Sigmoid colon (tissue), 7 donors: ENCODE results near the gene NRG3. TPM values are rescaled to one million over a fixed set of nuclear protein-coding genes. Genes with fewer than 3 reads are reported as not detected.
"Not testable (repeated sequence)": the region's sequence is repeated elsewhere in the genome, so short reads cannot be mapped to it uniquely, and the experiment has no call there.

Experiments used
- DNase-seq: peaks from one replicate; pipeline ENCODE4 v3.0.0-alpha.2; 2019
- H3K27ac ChIP-seq, 4 donors: fragments of 200-600 bp; sonication (generic); one replicate each; pipeline ENCODE4 v1.5.1; 2016 to 2019; ENCODE audit warnings: mild to moderate bottlenecking in 1 of 4
- H3K27me3 ChIP-seq, 3 donors: fragments of 200-600 bp; sonication (generic); one replicate each; pipeline ENCODE4 v1.5.1; 2019; ENCODE audit warnings: mild to moderate bottlenecking in 1 of 3
- H3K36me3 ChIP-seq, 4 donors: fragments of 200-600 bp; sonication (generic); one replicate each; pipeline ENCODE4 v1.5.1; 2016 to 2019
- H3K4me1 ChIP-seq, 4 donors: fragments of 200-600 bp; sonication (generic); one replicate each; pipeline ENCODE4 v1.5.1; 2017 to 2019
- H3K4me3 ChIP-seq, 4 donors: fragments of 200-600 bp; sonication (generic); one replicate each; pipeline ENCODE4 v1.5.1; 2017 to 2019; ENCODE audit warnings: mild to moderate bottlenecking in 2 of 4, moderate library complexity in 1 of 4
- H3K9me3 ChIP-seq, 4 donors: fragments of 200-600 bp in 3 of 4; sonication (generic) in 3 of 4; one replicate each; pipeline versions ENCODE4 v1.5.1 to v1.6.1; 2013 to 2019
- CTCF ChIP-seq, 4 experiments: fragments of 450-650 bp in 3 of 4; fragments of 200-600 bp in 1 of 4; IDR thresholded peaks; one replicate each; pipeline ENCODE4 v1.5.1; 2016 to 2019; ENCODE audit warnings: antibody characterized with exemption in 4 of 4, mild to moderate bottlenecking in 3 of 4, moderate library complexity in 2 of 4
- EP300 ChIP-seq, 4 donors: sonication (generic); formaldehyde crosslinking; IDR thresholded peaks; one replicate each; pipeline ENCODE4 v1.6.1; 2017; ENCODE audit warnings: antibody characterized with exemption in 4 of 4
- POLR2A ChIP-seq, 2 donors: fragments of 450-650 bp; IDR thresholded peaks; one replicate each; pipeline ENCODE4 v1.6.1; 2016; ENCODE audit warnings: antibody characterized with exemption in 2 of 2, mild to moderate bottlenecking in 2 of 2, moderate library complexity in 2 of 2
- POLR2AphosphoS5 ChIP-seq, 4 donors: sonication (generic); formaldehyde crosslinking; IDR thresholded peaks; one replicate each; pipeline ENCODE4 v1.6.1; 2017; ENCODE audit warnings: antibody characterized with exemption in 4 of 4
- WGBS, 2 donors: extraction: QIAGEN DNeasy Blood & Tissue Kit; methylation state at CpG; one replicate each; pipeline ENCODE4 v1.1.7; 2013; 5-methylcytosine and 5-hydroxymethylcytosine counted together
- intact Hi-C: fragments of 100-400 bp; cut with DNase I; formaldehyde crosslinking; loops from one replicate; pipeline ENCODE4 v1.15.1; 2023
- polyA plus RNA-seq, 3 donors: library from polyadenylated mRNA; stranded (reverse); fragments of 200-250 nt; gene quantifications; one replicate each; pipeline ENCODE4 v1.2.3, GENCODE V29; 2013
- total RNA-seq, 4 donors: library from RNA; depleted of rRNA; stranded (reverse); fragments of >200 nt; gene quantifications; one replicate each; pipeline ENCODE4 v1.1.0, GENCODE V29; 2016
- donor health status: healthy with polysubstance abuse.
- donor health status: Bipolar disorder and iron deficiency.
- donor health status: healthy.

The NRG3 gene
- total and polyA plus RNA-seq, 7 donors: 0.17 to 2.2 (median 0.82) TPM; not detected in 2

DNA sequence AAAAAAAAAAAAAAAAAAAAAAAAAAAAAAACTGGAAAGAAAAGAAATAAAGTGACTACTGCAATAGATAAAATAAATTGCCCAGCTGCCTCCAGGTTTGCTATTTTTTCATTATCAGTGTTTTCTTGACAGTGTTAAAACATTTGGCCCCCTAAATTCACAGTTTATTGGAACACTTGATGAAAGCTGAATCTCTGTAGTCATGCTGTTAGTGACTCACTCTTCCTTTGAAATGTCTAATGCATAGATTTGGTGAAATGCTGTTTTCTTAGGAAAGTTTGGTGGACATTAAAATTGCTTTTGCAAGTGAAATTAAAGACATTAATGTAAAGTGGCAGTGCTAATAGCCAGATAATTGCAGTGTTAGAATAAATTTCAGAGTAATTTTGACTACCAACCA lies 785.2 kb downstream of the NRG3 start:
- intact Hi-C loops: no loop called here
- TF ChIP-seq CTCF (IDR thresholded peaks at IDR 0.05) (no peak), POLR2A (IDR thresholded peaks at IDR 0.05) (no peak), EP300 (IDR thresholded peaks at IDR 0.05) (no peak), POLR2AphosphoS5 (IDR thresholded peaks at IDR 0.05) (no peak)
- no peak for DNase-seq

GRCh38 chr10:82660986-82661385 lies 786.0 kb downstream of the NRG3 start:
- H3K9me3 ChIP-seq: no peaks in the 10 kb centered on the region
- no peak overlapping the region for H3K27ac ChIP-seq
- H3K4me3 ChIP-seq: no peak overlapping the region
- WGBS, 2 donors: 8 to 30% methylated on average over 1 of the region's 1 CpG
- H3K36me3 ChIP-seq: no peaks in the 10 kb centered on the region
- H3K4me1 ChIP-seq: no peaks in the 10 kb centered on the region
- DNase-seq: no peak
- H3K27me3 ChIP-seq: no peaks in the 10 kb centered on the region
- intact Hi-C loops: no loop called here
- TF ChIP-seq POLR2AphosphoS5 (IDR thresholded peaks at IDR 0.05) (no peak), EP300 (IDR thresholded peaks at IDR 0.05) (no peak), CTCF (IDR thresholded peaks at IDR 0.05) (no peak), POLR2A (IDR thresholded peaks at IDR 0.05) (no peak)

More for the DNA sequence above, 785.2 kb downstream of the NRG3 start:
- Histone ChIP-seq H3K9me3 (no peaks in the 10 kb centered on the region), H3K4me3 (no peak overlapping the region), H3K36me3 (no peaks in the 10 kb centered on the region), H3K27ac (no peak overlapping the region), H3K27me3 (no peaks in the 10 kb centered on the region), H3K4me1 (no peaks in the 10 kb centered on the region)

GRCh38 chr10:82661701-82662100 lies 786.7 kb downstream of the NRG3 start:
- Histone ChIP-seq H3K27me3 (no peaks in the 10 kb centered on the region), H3K9me3 (no peaks in the 10 kb centered on the region), H3K36me3 (no peaks in the 10 kb centered on the region), H3K4me3 (no peak overlapping the region), H3K4me1 (no peaks in the 10 kb centered on the region), H3K27ac (no peak overlapping the region)
- no peak for DNase-seq
- intact Hi-C loops: no loop called here
- TF ChIP-seq EP300 (IDR thresholded peaks at IDR 0.05): no peak
- TF ChIP-seq POLR2A (IDR thresholded peaks at IDR 0.05): no peak
- TF ChIP-seq POLR2AphosphoS5 (IDR thresholded peaks at IDR 0.05): no peak
- no peak for TF ChIP-seq CTCF (IDR thresholded peaks at IDR 0.05)
- WGBS, 2 donors: 82 to 85% methylated on average over 5 of the region's 5 CpGs

- no peaks in the 10 kb centered on the region for H3K27me3 ChIP-seq
- intact Hi-C loops: no loop called here
- H3K4me3 ChIP-seq: no peak overlapping the region
- H3K4me1 ChIP-seq: peaks cover 0 to 12% (median 2%) of the 10 kb centered on the region in 4 donors
- 66 to 70% methylated on average over 4 of the region's 4 CpGs for WGBS, 2 donors
- no peak for TF ChIP-seq POLR2AphosphoS5 (IDR thresholded peaks at IDR 0.05)
- no peak for TF ChIP-seq EP300 (IDR thresholded peaks at IDR 0.05)
- no peak for TF ChIP-seq POLR2A (IDR thresholded peaks at IDR 0.05)
- no peak for TF ChIP-seq CTCF (IDR thresholded peaks at IDR 0.05)
- no peaks in the 10 kb centered on the region for H3K9me3 ChIP-seq
- no peak for DNase-seq
- H3K27ac ChIP-seq: no peak overlapping the region
- H3K36me3 ChIP-seq: no peaks in the 10 kb centered on the region
Measured at GRCh38 chr10:82668221-82668895, 793.4 kb downstream of the NRG3 start.

- no peak overlapping the region for H3K4me3 ChIP-seq
- H3K36me3 ChIP-seq: no peaks in the 10 kb centered on the region
- intact Hi-C loops: no loop called here
- TF ChIP-seq POLR2A (IDR thresholded peaks at IDR 0.05): no peak
- TF ChIP-seq POLR2AphosphoS5 (IDR thresholded peaks at IDR 0.05): no peak
- no peak for TF ChIP-seq CTCF (IDR thresholded peaks at IDR 0.05)
- TF ChIP-seq EP300 (IDR thresholded peaks at IDR 0.05): no peak
- no peaks in the 10 kb centered on the region for H3K4me1 ChIP-seq
- no peak overlapping the region for H3K27ac ChIP-seq
- no peak for DNase-seq
- H3K9me3 ChIP-seq: peaks cover 0 to 2% (median 0%) of the 10 kb centered on the region in 4 donors
- H3K27me3 ChIP-seq: no peaks in the 10 kb centered on the region
Measured at GRCh38 chr10:82674036-82674435, 799.0 kb downstream of the NRG3 start.

GRCh38 chr10:82677932-82678331 lies 802.9 kb downstream of the NRG3 start:
- WGBS, 2 donors: 87 to 88% methylated on average over 9 of the region's 9 CpGs
- H3K36me3 ChIP-seq, intact Hi-C loops, DNase-seq, H3K4me3 ChIP-seq, H3K4me1 ChIP-seq, H3K27me3 ChIP-seq, H3K27ac ChIP-seq, H3K9me3 ChIP-seq: not testable (repeated sequence)

GRCh38 chr10:82678451-82678850 lies 803.5 kb downstream of the NRG3 start:
- intact Hi-C loops, H3K36me3 ChIP-seq, H3K27me3 ChIP-seq, DNase-seq, H3K9me3 ChIP-seq, H3K4me3 ChIP-seq, H3K4me1 ChIP-seq, H3K27ac ChIP-seq: not testable (repeated sequence)
- WGBS, 2 donors: 78 to 89% methylated on average over 6 of the region's 6 CpGs
